Small intestine (tissue), 7 donors: ENCODE results near the gene FBXO45. TPM values are rescaled to one million over a fixed set of nuclear protein-coding genes. Genes with fewer than 3 reads are reported as not detected.
"Not testable (repeated sequence)": the region's sequence is repeated elsewhere in the genome, so short reads cannot be mapped to it uniquely, and the experiment has no call there.

Source experiments
- DNase-seq, 2 donors: peaks; one replicate each; pipeline versions ENCODE4 v3.0.0 to v3.0.0-alpha.2; 2013
- FAIRE-seq: peaks from 2 replicates; lab custom pipeline; 2012; peaks lifted over from hg19 to GRCh38; lab: Jason Lieb, UNC
- H3K27ac ChIP-seq, 3 donors: one replicate each; pipeline ENCODE4 v1.5.1; 2013; ENCODE audit warnings: low read length in 2 of 3, mild to moderate bottlenecking in 2 of 3, control low read depth in 1 of 3, inconsistent platforms in 1 of 3, low read depth in 1 of 3, moderate library complexity in 1 of 3
- H3K27me3 ChIP-seq, 3 donors: one replicate each; pipeline ENCODE4 v1.6.1; 2013; ENCODE audit warnings: low read length in 3 of 3, inconsistent platforms in 1 of 3; ENCODE audit not compliant: control insufficient read depth in 3 of 3, insufficient read depth in 3 of 3
- H3K36me3 ChIP-seq, 3 donors: one replicate each; pipeline ENCODE4 v1.6.1; 2013; ENCODE audit warnings: low read length in 3 of 3, inconsistent platforms in 1 of 3, low read depth in 1 of 3, mild to moderate bottlenecking in 1 of 3, moderate library complexity in 1 of 3; ENCODE audit not compliant: control insufficient read depth in 3 of 3, insufficient read depth in 2 of 3
- H3K4me1 ChIP-seq, 3 donors: one replicate each; pipeline ENCODE4 v1.6.1; 2013; ENCODE audit warnings: low read length in 2 of 3, inconsistent platforms in 1 of 3, low read depth in 1 of 3, mild to moderate bottlenecking in 1 of 3, moderate library complexity in 1 of 3; ENCODE audit not compliant: control insufficient read depth in 3 of 3, insufficient read depth in 2 of 3
- H3K4me3 ChIP-seq, 3 donors: one replicate each; pipeline ENCODE4 v1.5.1; 2013; ENCODE audit warnings: low read length in 3 of 3, control low read depth in 1 of 3, inconsistent platforms in 1 of 3, low read depth in 1 of 3, mild to moderate bottlenecking in 1 of 3, moderate library complexity in 1 of 3
- H3K9me3 ChIP-seq, 2 donors: one replicate each; pipeline ENCODE4 v1.6.1; 2013; ENCODE audit warnings: low read depth in 1 of 2, low read length in 1 of 2; ENCODE audit not compliant: control insufficient read depth in 2 of 2, insufficient read depth in 1 of 2
- WGBS, 3 donors: extraction: QIAGEN DNeasy Blood & Tissue Kit; methylation state at CpG; one replicate each; pipeline ENCODE4 v1.1.7; 2013; 5-methylcytosine and 5-hydroxymethylcytosine counted together
- polyA plus RNA-seq, 4 donors: library from polyadenylated mRNA; stranded (reverse) in 3 of 4; unstranded in 1 of 4; fragments of 200-250 nt in 3 of 4; fragments of 120-200 nt in 1 of 4; gene quantifications; one replicate each; pipeline versions ENCODE4 v1.2.1 to v1.2.3, GENCODE V29; 2013
- donor health status: healthy with polysubstance abuse.
- donor health status: control.
- donor health status: control.
- donor health status: Bipolar disorder and iron deficiency.
- donor health status: healthy.

The FBXO45 gene
- polyA plus RNA-seq, 4 donors, result 3.2 to 11.1 (median 6.6) TPM

- peaks cover 0 to 2% of the 10 kb centered on the region in 2 donors for H3K9me3 ChIP-seq
- peak overlapping the region in 2 of 3 donors; percentile 19 to 64 for H3K27ac ChIP-seq
- no peak overlapping the region for H3K4me3 ChIP-seq
- H3K27me3 ChIP-seq, result no peaks in the 10 kb centered on the region
- no peaks in the 10 kb centered on the region for H3K36me3 ChIP-seq
- no peak for DNase-seq
- 62 to 79% (median 71%) methylated on average over 10 of the region's 10 CpGs for WGBS, 3 donors
- FAIRE-seq, result no peak
- H3K4me1 ChIP-seq, result peaks cover 0 to 2% (median 0%) of the 10 kb centered on the region in 3 donors
These were observed 43.5 kb downstream of the FBXO45 start for GRCh38 chr3:196611761-196612483.

- not testable (repeated sequence) for H3K4me3 ChIP-seq, H3K36me3 ChIP-seq
These were observed 46.8 kb downstream of the FBXO45 start for GRCh38 chr3:196615234-196615633.

GRCh38 chr3:196617256-196617655, 48.8 kb downstream of the FBXO45 start:
- WGBS, 3 donors, result 57 to 67% (median 60%) methylated on average over 5 of the region's 5 CpGs
- no peaks in the 10 kb centered on the region for H3K36me3 ChIP-seq
- FAIRE-seq (no peak), DNase-seq (peak in 1 of 2 donors; percentile 48)
- H3K27ac ChIP-seq, result no peak overlapping the region
- no peaks in the 10 kb centered on the region for H3K9me3 ChIP-seq
- no peak overlapping the region for H3K4me3 ChIP-seq
- peaks cover 0 to 19% (median 0%) of the 10 kb centered on the region in 3 donors for H3K4me1 ChIP-seq
- no peaks in the 10 kb centered on the region for H3K27me3 ChIP-seq

More at GRCh38 chr3:196615234-196615633, 46.8 kb downstream of the FBXO45 start:
- H3K9me3 ChIP-seq, H3K27me3 ChIP-seq, DNase-seq, H3K27ac ChIP-seq, FAIRE-seq: not testable (repeated sequence)
- peaks cover 0 to 16% (median 0%) of the 10 kb centered on the region in 3 donors for H3K4me1 ChIP-seq
- WGBS, 3 donors, result 91 to 95% (median 95%) methylated on average over 6 of the region's 6 CpGs

GRCh38 chr3:196619223-196619622, 50.8 kb downstream of the FBXO45 start:
- Histone ChIP-seq H3K27ac (peak overlapping the region in 2 of 3 donors; percentile 58 to 62), H3K4me1 (peaks cover 0 to 19% (median 0%) of the 10 kb centered on the region in 3 donors), H3K36me3 (no peaks in the 10 kb centered on the region), H3K4me3 (no peak overlapping the region), H3K27me3 (no peaks in the 10 kb centered on the region), H3K9me3 (no peaks in the 10 kb centered on the region)
- no peak for FAIRE-seq
- 55 to 77% (median 74%) methylated on average over 5 of the region's 5 CpGs for WGBS, 3 donors
- DNase-seq, result peak in 1 of 2 donors; percentile 32

GRCh38 chr3:196619627-196620026, 51.2 kb downstream of the FBXO45 start:
- FAIRE-seq, DNase-seq, H3K4me3 ChIP-seq, H3K27me3 ChIP-seq, H3K9me3 ChIP-seq, H3K36me3 ChIP-seq: not testable (repeated sequence)
- Histone ChIP-seq H3K4me1 (peaks cover 0 to 19% (median 0%) of the 10 kb centered on the region in 3 donors), H3K27ac (peak overlapping the region in 2 of 3 donors; percentile 26 to 67)
- WGBS, 3 donors, result 40 to 78% (median 45%) methylated on average over 2 of the region's 5 CpGs

- no peak for FAIRE-seq
- Histone ChIP-seq H3K27me3 (no peaks in the 10 kb centered on the region), H3K36me3 (no peaks in the 10 kb centered on the region), H3K4me3 (no peak overlapping the region), H3K27ac (peak overlapping the region in 2 of 3 donors; percentile 26 to 67), H3K4me1 (peaks cover 0 to 19% (median 0%) of the 10 kb centered on the region in 3 donors), H3K9me3 (no peaks in the 10 kb centered on the region)
- peak in 1 of 2 donors; percentile 22 for DNase-seq
- 61 to 82% (median 80%) methylated on average over 10 of the region's 10 CpGs for WGBS, 3 donors
These were observed 51.7 kb downstream of the FBXO45 start for GRCh38 chr3:196620161-196620604.

GRCh38 chr3:196620684-196621083, 52.2 kb downstream of the FBXO45 start:
- peak overlapping the region in 1 of 3 donors; percentile 67 for H3K27ac ChIP-seq
- no peaks in the 10 kb centered on the region for H3K36me3 ChIP-seq
- no peak for DNase-seq
- no peaks in the 10 kb centered on the region for H3K9me3 ChIP-seq
- no peak for FAIRE-seq
- no peaks in the 10 kb centered on the region for H3K27me3 ChIP-seq
- H3K4me3 ChIP-seq, result no peak overlapping the region
- H3K4me1 ChIP-seq, result peaks cover 0 to 19% (median 0%) of the 10 kb centered on the region in 3 donors
- WGBS, 3 donors, result 61 to 68% (median 66%) methylated on average over 2 of the region's 2 CpGs

- H3K27me3 ChIP-seq, result no peaks in the 10 kb centered on the region
- DNase-seq, result no peak
- no peaks in the 10 kb centered on the region for H3K9me3 ChIP-seq
- H3K27ac ChIP-seq, result no peak overlapping the region
- WGBS, 3 donors, result 78 to 90% (median 83%) methylated on average over 10 of the region's 10 CpGs
- FAIRE-seq, result no peak
- peaks cover 0 to 19% (median 0%) of the 10 kb centered on the region in 3 donors for H3K4me1 ChIP-seq
- H3K36me3 ChIP-seq, result no peaks in the 10 kb centered on the region
- H3K4me3 ChIP-seq, result no peak overlapping the region
These were observed 53.2 kb downstream of the FBXO45 start for GRCh38 chr3:196621611-196622010.
